Mesendoderm (in vitro differentiated cells): Measurements from ENCODE around the gene NMU.

Experiments used
- DNase-seq: peaks from one replicate; pipeline ENCODE4 v3.0.0; 2013
- H2AK5ac ChIP-seq: 2 replicates; pipeline ENCODE4 v1.6.1; 2013; ENCODE audit warnings: low read length, inconsistent platforms
- H2BK120ac ChIP-seq: 2 replicates; pipeline ENCODE4 v1.6.1; 2013; ENCODE audit warnings: low read depth, mild to moderate bottlenecking, low read length, moderate library complexity, mixed read lengths
- H2BK15ac ChIP-seq: replicated peaks from 2 replicates; pipeline ENCODE4 v1.6.1; 2013; ENCODE audit warnings: low read depth, mild to moderate bottlenecking, moderate library complexity
- H2BK5ac ChIP-seq: 2 replicates; pipeline ENCODE4 v1.6.1; 2013; ENCODE audit warnings: low read length, inconsistent platforms
- H3K18ac ChIP-seq: 2 replicates; pipeline ENCODE4 v1.6.1; 2013; ENCODE audit warnings: mild to moderate bottlenecking, low read length, mixed read lengths
- H3K23ac ChIP-seq: one replicate; pipeline ENCODE4 v1.6.1; 2013; ENCODE audit warnings: low read length
- H3K27ac ChIP-seq: 2 replicates; pipeline ENCODE4 v1.5.1; 2013; ENCODE audit warnings: low read depth, mild to moderate bottlenecking, inconsistent platforms, low read length, moderate library complexity
- H3K27me3 ChIP-seq: 2 replicates; pipeline ENCODE4 v1.6.1; 2013; ENCODE audit warnings: low read length, control low read depth, mild to moderate bottlenecking, inconsistent platforms; ENCODE audit not compliant: insufficient read depth, poor library complexity
- H3K36me3 ChIP-seq: 2 replicates; pipeline ENCODE4 v1.6.1; 2013; ENCODE audit warnings: low read length, inconsistent platforms; ENCODE audit not compliant: control insufficient read depth, insufficient read depth
- H3K4ac ChIP-seq: one replicate; pipeline ENCODE4 v1.6.1; 2013; ENCODE audit warnings: low read depth, mild to moderate bottlenecking, low read length, moderate library complexity
- H3K4me1 ChIP-seq: 2 replicates; pipeline ENCODE4 v1.6.1; 2013; ENCODE audit warnings: low read depth, low read length, inconsistent platforms; ENCODE audit not compliant: control insufficient read depth
- H3K4me2 ChIP-seq: 2 replicates; pipeline ENCODE4 v1.6.1; 2013; ENCODE audit warnings: low read length
- H3K4me3 ChIP-seq: 2 replicates; pipeline ENCODE4 v1.5.1; 2013; ENCODE audit warnings: mild to moderate bottlenecking, low read length
- H3K56ac ChIP-seq: one replicate; pipeline ENCODE4 v1.6.1; 2013; ENCODE audit warnings: low read length
- H3K79me1 ChIP-seq: 2 replicates; pipeline ENCODE4 v1.6.1; 2013; ENCODE audit warnings: low read length, inconsistent platforms
- H3K79me2 ChIP-seq: 2 replicates; pipeline ENCODE4 v1.6.1; 2013; ENCODE audit warnings: mild to moderate bottlenecking, low read length; ENCODE audit not compliant: control insufficient read depth, insufficient read depth
- H3K9ac ChIP-seq: 2 replicates; pipeline ENCODE4 v1.6.1; 2013; ENCODE audit warnings: low read length, inconsistent platforms
- H4K5ac ChIP-seq: one replicate; pipeline ENCODE4 v1.6.1; 2013; ENCODE audit warnings: low read length
- H4K8ac ChIP-seq: one replicate; pipeline ENCODE4 v1.6.1; 2013; ENCODE audit warnings: low read depth, mild to moderate bottlenecking, control low read depth, low read length, moderate library complexity
- WGBS: extraction: QIAGEN DNeasy Blood & Tissue Kit; methylation state at CpG from one replicate; pipeline ENCODE4 v1.1.7; 2013; ENCODE audit warnings: low lambda C conversion rate, missing lambda C conversion rate; ENCODE audit not compliant: insufficient coverage; ENCODE audit errors: extremely low coverage; 5-methylcytosine and 5-hydroxymethylcytosine counted together

Gene NMU

GRCh38 chr4:55546756-55547465 lies 89.2 kb downstream of the NMU start, which contains the start of gene CLOCK:
CLOCK (minus strand) TSS chr4:55546909; CDS start chr4:55482785, 64,124 bp downstream.
- Histone ChIP-seq H3K4ac (peak within 1 kb of the TSS; percentile 100), H3K18ac (peak within 1 kb of the TSS; percentile 100), H3K56ac (peak within 1 kb of the TSS; percentile 92), H3K79me2 (peaks cover 13% of the 10 kb centered on the region), H2AK5ac (no peak within 1 kb of the TSS), H3K23ac (peak within 1 kb of the TSS; percentile 67), H3K27me3 (no peaks in the 10 kb centered on the region), H4K5ac (no peak within 1 kb of the TSS), H3K27ac (peak within 1 kb of the TSS; percentile 99), H2BK5ac (peak within 1 kb of the TSS; percentile 76), H2BK15ac (peak within 1 kb of the TSS; percentile 76), H3K4me3 (peak within 1 kb of the TSS; percentile 89), H2BK120ac (peak within 1 kb of the TSS; percentile 99), H3K4me2 (peak within 1 kb of the TSS; percentile 82), H4K8ac (peak within 1 kb of the TSS; percentile 82), H3K4me1 (peaks cover 9% of the 10 kb centered on the region), H3K36me3 (no peaks in the 10 kb centered on the region), H3K79me1 (no peaks in the 10 kb centered on the region), H3K9ac (peak within 1 kb of the TSS; percentile 90)
- no CpG with 5 or more reads among the region's 71 CpGs for WGBS
- DNase-seq = peak; percentile 93

GRCh38 chr4:55546506-55546755 lies 89.7 kb downstream of the NMU start:
- H3K56ac ChIP-seq = peak overlapping the region; percentile 92
- H3K27me3 ChIP-seq = no peaks in the 10 kb centered on the region
- H3K4me2 ChIP-seq = no peak overlapping the region
- peak overlapping the region; percentile 100 for H3K18ac ChIP-seq
- peaks cover 9% of the 10 kb centered on the region for H3K4me1 ChIP-seq
- H3K27ac ChIP-seq = peak overlapping the region; percentile 99
- no peak overlapping the region for H2BK5ac ChIP-seq
- peak overlapping the region; percentile 100 for H3K4ac ChIP-seq
- H2AK5ac ChIP-seq = no peak overlapping the region
- H3K79me2 ChIP-seq = peaks cover 13% of the 10 kb centered on the region
- no peak overlapping the region for H3K23ac ChIP-seq
- H3K4me3 ChIP-seq = no peak overlapping the region
- no peak for DNase-seq
- peak overlapping the region; percentile 99 for H2BK120ac ChIP-seq
- no peak overlapping the region for H4K8ac ChIP-seq
- no peak overlapping the region for H4K5ac ChIP-seq
- peak overlapping the region; percentile 90 for H3K9ac ChIP-seq
- H3K79me1 ChIP-seq = no peaks in the 10 kb centered on the region
- no peaks in the 10 kb centered on the region for H3K36me3 ChIP-seq
- no CpG with 5 or more reads among the region's 16 CpGs for WGBS
- H2BK15ac ChIP-seq = peak overlapping the region; percentile 76

- Histone ChIP-seq H4K8ac (peak overlapping the region; percentile 82), H2BK15ac (peak overlapping the region; percentile 76), H3K56ac (peak overlapping the region; percentile 92), H3K4me3 (peak overlapping the region; percentile 89), H4K5ac (no peak overlapping the region), H2BK120ac (peak overlapping the region; percentile 99), H2AK5ac (no peak overlapping the region), H3K9ac (peak overlapping the region; percentile 90), H3K79me2 (peaks cover 13% of the 10 kb centered on the region), H3K27ac (peak overlapping the region; percentile 99), H3K27me3 (no peaks in the 10 kb centered on the region), H3K4ac (peak overlapping the region; percentile 100), H2BK5ac (peak overlapping the region; percentile 76), H3K79me1 (no peaks in the 10 kb centered on the region), H3K36me3 (no peaks in the 10 kb centered on the region), H3K18ac (peak overlapping the region; percentile 100), H3K4me1 (peaks cover 9% of the 10 kb centered on the region), H3K23ac (peak overlapping the region; percentile 16), H3K4me2 (peak overlapping the region; percentile 6)
- WGBS = no CpG with 5 or more reads among the region's 87 CpGs
- peak; percentile 74 for DNase-seq
These were observed 90.2 kb downstream of the NMU start for GRCh38 chr4:55545641-55546505.
